Measurements from ENCODE around the gene HES6. TPM values are rescaled to one million over a fixed set of nuclear protein-coding genes. Genes with fewer than 3 reads are reported as not detected.

Gene HES6
- total RNA-seq, 2 experiments from 2014 or later = 5.2 to 5.6 TPM

- no peak overlapping the region for H3K27ac Mint-ChIP-seq
- CTCF ChIA-PET = interaction anchor here (0.9 to 1.3 kb wide), 4 partner anchors 24 to 71 kb away, joined by 3 to 4 read pairs (median 3); no protein-coding TSS in a partner anchor
- peaks cover 2% of the 10 kb centered on the region for H3K36me3 Mint-ChIP-seq (ENCODE audit: low read depth)
- DNase-seq (no peak), ATAC-seq (no peak)
- intact Hi-C loops (cut with micrococcal nuclease) = no loop called here
- peaks cover 24% of the 10 kb centered on the region for H3K27me3 Mint-ChIP-seq
- TF ChIP-seq CTCF (IDR thresholded peaks at IDR 0.05) = no peak
- H3K4me3 Mint-ChIP-seq = peak overlapping the region; percentile 75
- H3K4me1 Mint-ChIP-seq (ENCODE audit: low read depth) = peaks cover 9% of the 10 kb centered on the region
- POLR2A ChIA-PET = no interaction called here
- no peaks in the 10 kb centered on the region for H3K9me3 Mint-ChIP-seq
These were observed 8.0 kb downstream of the HES6 start for GRCh38 chr2:238231809-238232208.

DNA sequence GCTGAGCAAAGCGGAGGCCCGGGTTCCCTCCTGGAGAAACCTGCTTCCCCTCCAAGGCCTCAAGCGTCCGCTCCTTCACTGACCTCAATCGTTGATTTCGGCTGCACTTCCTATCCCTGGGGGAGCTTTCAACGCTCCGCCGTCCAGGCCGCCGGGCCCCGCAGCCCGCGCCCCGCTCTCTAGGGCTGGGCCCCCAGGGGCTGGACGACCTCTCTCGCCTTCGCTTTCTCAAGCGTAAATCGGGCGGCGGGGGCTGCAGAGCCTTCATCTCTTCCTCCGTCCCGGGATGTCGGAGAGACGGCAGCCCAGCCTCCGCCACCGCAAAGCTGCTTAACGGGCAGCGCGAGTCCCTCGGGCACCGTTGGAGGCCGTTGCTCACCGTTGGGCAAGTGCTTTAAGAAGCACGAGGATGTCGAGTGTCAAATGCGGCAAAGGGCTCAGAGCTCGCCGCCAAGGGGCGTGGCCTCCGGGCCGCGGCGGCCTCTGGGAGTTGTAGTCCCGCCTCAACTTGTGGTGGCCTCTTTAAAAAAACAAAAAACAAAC lies 8.5 kb downstream of the HES6 start:
- DNase-seq = peak; percentile 83
- Mint-ChIP-seq H3K27me3 (peaks cover 21% of the 10 kb centered on the region), H3K27ac (no peak overlapping the region), H3K4me1 (ENCODE audit: low read depth) (peaks cover 9% of the 10 kb centered on the region), H3K36me3 (ENCODE audit: low read depth) (peaks cover 2% of the 10 kb centered on the region), H3K4me3 (peak overlapping the region; percentile 75), H3K9me3 (no peaks in the 10 kb centered on the region)
- peak; percentile 86 for ATAC-seq
- intact Hi-C loops (cut with micrococcal nuclease) = no loop called here
- POLR2A ChIA-PET = no interaction called here
- CTCF ChIA-PET = interaction anchor here (0.9 to 1.3 kb wide), 4 partner anchors 24 to 71 kb away, joined by 3 to 4 read pairs (median 3); no protein-coding TSS in a partner anchor
- no peak for TF ChIP-seq CTCF (IDR thresholded peaks at IDR 0.05)

- ChIA-PET POLR2A (no interaction called here), CTCF (interaction anchor here (1.3 kb wide), 2 partner anchors 25 to 29 kb away, joined by 3 to 4 read pairs; no protein-coding TSS in a partner anchor)
- Mint-ChIP-seq H3K27me3 (peaks cover 15% of the 10 kb centered on the region), H3K27ac (no peak overlapping the region), H3K9me3 (no peaks in the 10 kb centered on the region), H3K4me1 (ENCODE audit: low read depth) (peaks cover 9% of the 10 kb centered on the region), H3K36me3 (ENCODE audit: low read depth) (peaks cover 2% of the 10 kb centered on the region), H3K4me3 (peak overlapping the region; percentile 75)
- ATAC-seq (no peak), DNase-seq (no peak)
- TF ChIP-seq CTCF (IDR thresholded peaks at IDR 0.05) = no peak
- intact Hi-C loops (cut with micrococcal nuclease) = no loop called here
These were observed 9.1 kb downstream of the HES6 start for GRCh38 chr2:238230699-238231098.

- H3K27ac Mint-ChIP-seq = no peak overlapping the region
- peaks cover 9% of the 10 kb centered on the region for H3K4me1 Mint-ChIP-seq (ENCODE audit: low read depth)
- no peak for TF ChIP-seq CTCF (IDR thresholded peaks at IDR 0.05)
- ChIA-PET CTCF (no interaction called here), POLR2A (no interaction called here)
- intact Hi-C loops (cut with micrococcal nuclease) = no loop called here
- H3K9me3 Mint-ChIP-seq = no peaks in the 10 kb centered on the region
- peaks cover 4% of the 10 kb centered on the region for H3K27me3 Mint-ChIP-seq
- ATAC-seq (no peak), DNase-seq (no peak)
- no peak overlapping the region for H3K4me3 Mint-ChIP-seq
- peaks cover 2% of the 10 kb centered on the region for H3K36me3 Mint-ChIP-seq (ENCODE audit: low read depth)
These were observed 11.1 kb downstream of the HES6 start for GRCh38 chr2:238228700-238229099.

DNA sequence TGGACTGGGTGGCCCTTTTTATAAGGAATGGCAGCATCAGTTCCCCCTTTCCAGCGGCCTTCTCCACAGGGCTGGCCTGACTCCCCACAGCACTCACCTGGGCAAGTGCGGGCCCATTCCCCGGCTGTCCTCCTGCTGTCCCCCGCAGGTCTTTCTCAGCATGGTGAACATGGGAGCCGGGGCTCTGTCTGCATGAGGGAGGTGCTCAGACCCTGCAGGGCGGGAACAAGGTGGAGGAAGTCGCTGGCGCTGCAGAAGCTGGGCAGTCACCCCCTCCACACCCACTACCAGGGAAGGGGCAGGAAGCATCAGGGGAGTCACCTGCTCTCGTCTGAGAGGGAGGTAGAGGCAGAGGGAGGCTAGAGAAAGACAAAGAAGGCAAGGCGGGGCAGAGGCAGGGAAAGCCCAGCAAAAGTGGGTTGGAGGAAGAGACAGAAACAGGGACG lies 12.2 kb downstream of the HES6 start:
- ChIA-PET CTCF (no interaction called here), POLR2A (no interaction called here)
- no peak for TF ChIP-seq CTCF (IDR thresholded peaks at IDR 0.05)
- Mint-ChIP-seq H3K36me3 (ENCODE audit: low read depth) (peaks cover 2% of the 10 kb centered on the region), H3K4me1 (ENCODE audit: low read depth) (peaks cover 7% of the 10 kb centered on the region), H3K27me3 (no peaks in the 10 kb centered on the region), H3K27ac (no peak overlapping the region), H3K4me3 (no peak overlapping the region), H3K9me3 (no peaks in the 10 kb centered on the region)
- ATAC-seq (no peak), DNase-seq (no peak)
- intact Hi-C loops (cut with micrococcal nuclease) = no loop called here
